Naive thymus-derived CD8-positive, alpha-beta T cell (primary cell): ENCODE measurements around the gene TAF3. TPM values are rescaled to one million over a fixed set of nuclear protein-coding genes. Genes with fewer than 3 reads are reported as not detected.

Experiments used
- ATAC-seq, 2 donors: fragments of 150-1000 bp; cut with Tn5 transposase in 1 of 2; sonication (Bioruptor Pico), chemical (Tn5 transposase) in 1 of 2; 1 replicate in 1 of 2; 2 replicates in 1 of 2; pipeline ENCODE4 v1.10.0; 2021; ENCODE audit warnings: mild to moderate bottlenecking in 2 of 2, moderate library complexity in 2 of 2
- POLR2A ChIA-PET: fragments of 350-600 bp; sonication (Branson Sonifier 250); formaldehyde crosslinking; loops from one replicate; lab custom pipeline; 2021; ENCODE audit warnings: antibody characterized with exemption; lab: Charles Lee
- DNase-seq, 10 donors: peaks; one replicate each; pipeline versions ENCODE4 v3.0.0 to v3.0.0-alpha.2; 2020 to 2022
- H3K27ac Mint-ChIP-seq, 10 donors: one replicate each; pipeline ENCODE4 v1.8.0; 2020 to 2022; ENCODE audit warnings: mild to moderate bottlenecking in 10 of 10, mixed read lengths in 10 of 10, moderate library complexity in 4 of 10, inconsistent platforms in 1 of 10
- H3K27me3 Mint-ChIP-seq, 5 donors: one replicate each; pipeline ENCODE4 v1.8.0; 2021 to 2022; ENCODE audit warnings: mixed read lengths in 5 of 5
- H3K36me3 Mint-ChIP-seq, 3 donors: one replicate each; pipeline ENCODE4 v1.8.0; 2020 to 2022; ENCODE audit warnings: mixed read lengths in 3 of 3, mild to moderate bottlenecking in 2 of 3, inconsistent platforms in 1 of 3
- H3K4me1 Mint-ChIP-seq, 4 donors: one replicate each; pipeline ENCODE4 v1.8.0; 2021 to 2022; ENCODE audit warnings: mixed read lengths in 4 of 4
- H3K4me3 Mint-ChIP-seq, 10 donors: one replicate each; pipeline ENCODE4 v1.8.0; 2020 to 2022; ENCODE audit warnings: mild to moderate bottlenecking in 10 of 10, mixed read lengths in 10 of 10, moderate library complexity in 6 of 10, inconsistent platforms in 1 of 10
- H3K9me3 Mint-ChIP-seq, 9 donors: one replicate each; pipeline ENCODE4 v1.8.0; 2020 to 2022; ENCODE audit warnings: mixed read lengths in 9 of 9, mild to moderate bottlenecking in 3 of 9, inconsistent platforms in 1 of 9, moderate library complexity in 1 of 9
- polyA plus RNA-seq, 3 donors: library from polyadenylated mRNA; unstranded; fragments of 300-500 nt; fragmentation: Illumina TruSeq; gene quantifications; one replicate each; pipeline ENCODE4 v1.2.3, GENCODE V29; 2021
- total RNA-seq, 8 experiments: library from RNA in 2 of 8; stranded (reverse) in 2 of 8; gene quantifications; one replicate each; pipeline ENCODE4 v1.2.3 and lab custom pipeline; 2021 to 2026

The TAF3 gene
- total and polyA plus RNA-seq, 5 experiments from 2014 or later: 6.8 to 24.6 (median 16.4) TPM

DNA sequence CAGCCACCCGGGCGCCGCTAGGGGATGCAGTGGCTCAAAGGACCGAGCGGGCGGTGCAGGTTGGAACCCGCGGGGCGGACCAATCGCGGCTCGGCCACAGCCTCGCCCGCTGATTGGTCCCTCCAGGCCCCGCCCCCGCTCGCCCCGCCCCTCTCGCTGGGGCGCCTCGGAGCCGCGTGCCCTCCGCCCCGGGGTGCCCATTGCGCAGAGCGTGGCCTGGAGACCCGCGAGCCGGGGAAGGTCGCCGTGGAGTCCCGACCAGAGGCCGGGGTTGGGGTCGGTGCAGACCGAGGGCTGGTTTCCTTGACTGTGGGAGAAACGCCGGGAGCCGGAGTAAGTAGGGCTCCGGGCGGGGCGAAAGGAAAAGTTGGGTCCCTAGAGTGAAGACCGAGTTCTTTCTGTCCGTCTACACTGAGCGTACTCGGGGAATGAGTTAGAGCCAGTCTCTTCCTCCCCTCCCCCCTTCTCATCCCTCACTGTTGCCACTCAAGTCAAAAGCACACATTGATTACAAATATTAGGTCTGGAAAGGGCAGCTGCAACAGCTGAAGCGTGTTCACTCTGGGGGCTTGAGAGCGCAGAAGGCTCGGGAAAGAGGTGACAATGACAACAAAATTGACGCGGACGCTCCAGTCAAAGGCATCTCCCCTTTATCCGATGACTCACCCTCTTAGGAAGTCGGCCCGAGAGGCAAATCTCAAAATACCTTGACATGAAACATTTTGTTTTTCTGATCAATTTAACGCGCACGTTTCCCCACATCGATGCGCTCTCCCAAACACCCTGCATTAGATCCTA is 235.3 kb downstream of the TAF3 start:
- Mint-ChIP-seq H3K9me3 (peaks cover 0 to 4% (median 0%) of the 10 kb centered on the region in 9 donors), H3K27ac (peak overlapping the region; percentile 90 to 99 (median 96)), H3K4me3 (peak overlapping the region; percentile 89 to 99 (median 96)), H3K4me1 (peaks cover 19 to 70% (median 49%) of the 10 kb centered on the region in 4 donors), H3K27me3 (peaks cover 10 to 26% (median 20%) of the 10 kb centered on the region in 5 donors), H3K36me3 (peaks cover 0 to 15% (median 0%) of the 10 kb centered on the region in 3 donors)
- DNase-seq: peak; percentile 80 to 93 (median 89)
- POLR2A ChIA-PET: interaction anchor here (0.5 to 1.7 kb wide), 13 partner anchors 11 to 391 kb away, joined by 3 to 8 read pairs (median 4); no protein-coding TSS in a partner anchor
- peak; percentile 55 to 59 for ATAC-seq

DNA sequence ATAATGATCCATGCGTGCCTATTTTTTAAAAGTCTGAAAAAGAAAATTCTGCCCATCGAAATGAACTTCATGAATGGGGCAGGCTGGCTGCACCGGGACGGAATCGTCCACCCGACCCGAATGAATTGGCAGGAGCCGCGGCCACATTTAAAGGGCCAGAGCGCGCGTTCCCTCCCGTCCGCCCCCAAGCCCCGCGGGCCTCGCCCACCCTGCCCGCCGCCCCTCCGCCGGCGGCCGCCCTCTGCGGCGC is 235.9 kb downstream of the TAF3 start:
- Mint-ChIP-seq H3K36me3 (peaks cover 0 to 19% (median 2%) of the 10 kb centered on the region in 3 donors), H3K9me3 (peaks cover 0 to 4% (median 0%) of the 10 kb centered on the region in 9 donors), H3K27ac (peak overlapping the region; percentile 90 to 99 (median 96)), H3K4me3 (peak overlapping the region; percentile 89 to 99 (median 96)), H3K4me1 (peaks cover 23 to 70% (median 49%) of the 10 kb centered on the region in 4 donors), H3K27me3 (peaks cover 8 to 21% (median 17%) of the 10 kb centered on the region in 5 donors)
- POLR2A ChIA-PET: interaction anchor here (0.6 to 1.7 kb wide), 10 partner anchors 12 to 390 kb away, joined by 3 to 8 read pairs (median 4); no protein-coding TSS in a partner anchor
- DNase-seq (peak in 1 of 10 donors; percentile 61), ATAC-seq (peak; percentile 0 to 1)

GRCh38 chr10:8054494-8055407 is 236.4 kb downstream of the TAF3 start, which contains the start of gene GATA3:
TSS of gene GATA3 (plus strand) at chr10:8054688. CDS start at chr10:8055656, 968 bp downstream.
- DNase-seq (peak; percentile 66 to 89 (median 76)), ATAC-seq (peak; percentile 49 to 65)
- Mint-ChIP-seq H3K9me3 (peaks cover 0 to 4% (median 0%) of the 10 kb centered on the region in 9 donors), H3K36me3 (peaks cover 0 to 20% (median 2%) of the 10 kb centered on the region in 3 donors), H3K4me1 (peaks cover 29 to 73% (median 53%) of the 10 kb centered on the region in 4 donors), H3K27ac (peak within 1 kb of the TSS; percentile 95 to 99 (median 97)), H3K4me3 (peak within 1 kb of the TSS; percentile 93 to 100 (median 98)), H3K27me3 (peaks cover 8 to 18% (median 17%) of the 10 kb centered on the region in 5 donors)
- POLR2A ChIA-PET: interaction anchor here (0.6 to 2.1 kb wide), 11 partner anchors 12 to 390 kb away, joined by 3 to 8 read pairs (median 4); no protein-coding TSS in a partner anchor

DNA sequence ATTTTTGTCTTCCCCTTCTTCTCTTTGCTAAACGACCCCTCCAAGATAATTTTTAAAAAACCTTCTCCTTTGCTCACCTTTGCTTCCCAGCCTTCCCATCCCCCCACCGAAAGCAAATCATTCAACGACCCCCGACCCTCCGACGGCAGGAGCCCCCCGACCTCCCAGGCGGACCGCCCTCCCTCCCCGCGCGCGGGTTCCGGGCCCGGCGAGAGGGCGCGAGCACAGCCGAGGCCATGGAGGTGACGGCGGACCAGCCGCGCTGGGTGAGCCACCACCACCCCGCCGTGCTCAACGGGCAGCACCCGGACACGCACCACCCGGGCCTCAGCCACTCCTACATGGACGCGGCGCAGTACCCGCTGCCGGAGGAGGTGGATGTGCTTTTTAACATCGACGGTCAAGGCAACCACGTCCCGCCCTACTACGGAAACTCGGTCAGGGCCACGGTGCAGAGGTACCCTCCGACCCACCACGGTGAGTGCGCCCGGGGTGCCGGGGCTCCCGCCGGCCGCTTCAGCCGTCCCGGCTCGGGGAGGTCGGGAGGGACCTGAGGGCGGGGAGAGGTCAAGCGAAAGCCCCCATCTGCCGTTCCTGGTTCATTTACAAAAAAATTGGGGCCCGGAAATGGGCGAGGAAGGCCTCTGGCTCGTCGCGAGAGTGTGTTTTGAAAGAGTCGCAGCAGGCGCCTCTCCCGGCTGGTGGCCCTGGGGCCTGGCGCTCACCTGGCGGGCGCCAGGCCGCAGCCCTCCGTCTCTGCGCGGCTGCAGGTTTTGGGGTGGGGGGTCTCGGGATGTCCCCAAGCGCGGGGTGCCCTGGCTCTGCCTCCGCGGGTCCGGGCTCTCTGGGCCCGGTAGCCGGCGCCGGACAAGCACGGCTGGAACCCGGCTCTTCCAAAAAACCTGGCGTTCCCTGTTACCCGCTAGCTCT is 237.4 kb downstream of the TAF3 start:
- H3K27me3 Mint-ChIP-seq: peaks cover 8 to 18% (median 16%) of the 10 kb centered on the region in 5 donors
- peak in 1 of 2 donors; percentile 16 for ATAC-seq
- peak overlapping the region; percentile 91 to 99 (median 97) for H3K27ac Mint-ChIP-seq
- H3K4me3 Mint-ChIP-seq: peak overlapping the region; percentile 87 to 100 (median 94)
- peaks cover 35 to 74% (median 59%) of the 10 kb centered on the region in 4 donors for H3K4me1 Mint-ChIP-seq
- H3K36me3 Mint-ChIP-seq: peaks cover 0 to 20% (median 2%) of the 10 kb centered on the region in 3 donors
- POLR2A ChIA-PET: interaction anchor here (1.0 to 2.1 kb wide), 6 partner anchors 9 to 310 kb away, joined by 3 to 4 read pairs (median 4); partner anchors contain the start of genes ATP5F1C, KIN and TAF3
- peaks cover 0 to 4% (median 0%) of the 10 kb centered on the region in 9 donors for H3K9me3 Mint-ChIP-seq
- DNase-seq: peak in 5 of 10 donors; percentile 35 to 63 (median 54)

DNA sequence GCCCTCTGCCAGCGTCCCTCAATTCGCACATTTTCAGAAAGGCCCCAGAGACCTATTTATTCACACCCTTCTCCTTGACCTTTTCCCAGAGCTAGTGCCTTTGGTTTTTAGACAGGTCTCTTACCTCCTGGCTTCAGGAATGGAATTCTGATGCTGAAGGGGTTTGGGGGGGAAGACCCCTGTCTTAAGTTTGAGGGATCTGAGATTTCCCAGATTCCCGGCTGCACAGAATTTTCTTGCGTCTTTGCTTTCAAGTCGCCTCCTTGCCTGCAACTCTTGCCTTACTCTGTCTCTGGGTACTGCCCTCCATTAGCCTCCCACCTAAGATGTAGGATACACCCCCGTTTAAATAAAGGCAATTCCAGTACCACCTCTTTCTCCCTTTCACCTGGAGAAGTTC is 238.1 kb downstream of the TAF3 start:
- Mint-ChIP-seq H3K27me3 (peaks cover 8 to 18% (median 16%) of the 10 kb centered on the region in 5 donors), H3K4me3 (peak overlapping the region; percentile 87 to 100 (median 94)), H3K36me3 (peaks cover 0 to 22% (median 2%) of the 10 kb centered on the region in 3 donors), H3K9me3 (peaks cover 0 to 4% (median 0%) of the 10 kb centered on the region in 9 donors), H3K27ac (peak overlapping the region; percentile 87 to 99 (median 98)), H3K4me1 (peaks cover 41 to 80% (median 66%) of the 10 kb centered on the region in 4 donors)
- POLR2A ChIA-PET: interaction anchor here (0.5 to 2.1 kb wide), 9 partner anchors 9 to 385 kb away, joined by 3 to 9 read pairs (median 4); partner anchors contain the start of genes ATP5F1C, KIN and TAF3
- DNase-seq (peak in 1 of 10 donors; percentile 31), ATAC-seq (no peak)

- ATAC-seq (peak; percentile 13 to 19), DNase-seq (peak in 5 of 10 donors; percentile 48 to 64 (median 60))
- POLR2A ChIA-PET: interaction anchor here (0.5 to 2.1 kb wide), 9 partner anchors 8 to 384 kb away, joined by 3 to 9 read pairs (median 4); partner anchors contain the start of genes ATP5F1C, KIN and TAF3
- Mint-ChIP-seq H3K4me1 (peaks cover 42 to 84% (median 71%) of the 10 kb centered on the region in 4 donors), H3K36me3 (peaks cover 0 to 22% (median 2%) of the 10 kb centered on the region in 3 donors), H3K4me3 (peak overlapping the region; percentile 87 to 100 (median 94)), H3K9me3 (peaks cover 0 to 4% (median 0%) of the 10 kb centered on the region in 9 donors), H3K27ac (peak overlapping the region; percentile 87 to 99 (median 98)), H3K27me3 (peaks cover 8 to 16% (median 15%) of the 10 kb centered on the region in 5 donors)
These were observed 238.6 kb downstream of the TAF3 start for GRCh38 chr10:8056871-8057331.

DNA sequence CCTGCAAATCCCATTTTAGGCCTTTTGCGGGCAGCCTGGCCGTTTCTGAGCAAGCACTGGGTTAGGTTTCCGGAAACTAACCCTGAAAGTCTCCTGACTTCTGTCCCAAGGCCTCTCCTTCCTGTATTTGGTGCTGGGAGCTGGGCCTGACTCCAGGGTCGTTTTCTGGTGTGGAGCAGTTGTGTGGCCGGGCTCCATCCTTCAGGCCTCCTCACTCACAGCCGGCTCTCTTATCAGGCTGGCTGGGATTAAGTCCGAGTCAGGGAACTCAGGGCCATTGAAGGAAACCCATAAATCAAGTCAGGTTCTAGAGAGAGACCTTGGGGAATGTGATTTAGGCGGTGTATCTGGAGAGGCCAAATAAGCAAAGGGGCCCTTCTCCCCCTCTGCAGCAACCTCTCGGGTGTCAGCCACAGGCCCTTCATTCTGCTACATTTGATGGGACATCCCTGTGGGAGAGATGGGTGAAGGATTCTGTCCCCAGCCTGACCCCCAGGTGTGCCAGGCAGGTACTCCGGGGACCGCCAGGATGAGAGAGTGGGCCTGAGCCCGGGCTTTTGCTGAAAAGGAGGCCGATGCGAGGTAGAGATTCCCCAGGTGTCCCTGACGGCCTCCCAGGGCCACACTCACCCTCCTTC is 239.4 kb downstream of the TAF3 start:
- peaks cover 0 to 24% (median 2%) of the 10 kb centered on the region in 3 donors for H3K36me3 Mint-ChIP-seq

DNA sequence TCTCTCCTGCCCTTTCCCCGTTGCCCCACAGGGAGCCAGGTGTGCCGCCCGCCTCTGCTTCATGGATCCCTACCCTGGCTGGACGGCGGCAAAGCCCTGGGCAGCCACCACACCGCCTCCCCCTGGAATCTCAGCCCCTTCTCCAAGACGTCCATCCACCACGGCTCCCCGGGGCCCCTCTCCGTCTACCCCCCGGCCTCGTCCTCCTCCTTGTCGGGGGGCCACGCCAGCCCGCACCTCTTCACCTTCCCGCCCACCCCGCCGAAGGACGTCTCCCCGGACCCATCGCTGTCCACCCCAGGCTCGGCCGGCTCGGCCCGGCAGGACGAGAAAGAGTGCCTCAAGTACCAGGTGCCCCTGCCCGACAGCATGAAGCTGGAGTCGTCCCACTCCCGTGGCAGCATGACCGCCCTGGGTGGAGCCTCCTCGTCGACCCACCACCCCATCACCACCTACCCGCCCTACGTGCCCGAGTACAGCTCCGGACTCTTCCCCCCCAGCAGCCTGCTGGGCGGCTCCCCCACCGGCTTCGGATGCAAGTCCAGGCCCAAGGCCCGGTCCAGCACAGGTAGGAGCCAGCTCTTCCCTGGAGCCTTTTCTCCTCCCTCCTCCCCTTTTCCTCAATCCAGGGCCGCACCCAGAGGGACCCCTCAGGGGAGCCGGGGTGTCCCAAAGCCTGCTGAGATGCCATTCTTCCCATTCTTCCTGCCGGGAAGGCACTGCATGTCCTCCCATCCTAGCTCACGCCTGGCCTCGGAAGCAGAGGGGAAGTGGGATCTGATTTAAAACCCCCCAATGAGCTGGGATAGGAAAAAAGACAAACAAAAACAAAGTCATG is 240.2 kb downstream of the TAF3 start:
- Mint-ChIP-seq H3K36me3 (peaks cover 0 to 32% (median 4%) of the 10 kb centered on the region in 3 donors), H3K27me3 (peaks cover 0 to 3% (median under 1%) of the 10 kb centered on the region in 5 donors), H3K4me1 (peaks cover 41 to 84% (median 74%) of the 10 kb centered on the region in 4 donors), H3K27ac (peak overlapping the region; percentile 93 to 99 (median 98)), H3K4me3 (peak overlapping the region; percentile 87 to 100 (median 94)), H3K9me3 (peaks cover 0 to 2% (median 0%) of the 10 kb centered on the region in 9 donors)
- no peak for ATAC-seq
- POLR2A ChIA-PET: interaction anchor here (0.6 to 4.1 kb wide), 5 partner anchors 9 to 439 kb away, joined by 3 to 20 read pairs (median 9); no protein-coding TSS in a partner anchor
- DNase-seq: no peak

More for the DNA sequence above, 239.4 kb downstream of the TAF3 start:
- Mint-ChIP-seq H3K4me3 (peak overlapping the region; percentile 87 to 100 (median 94)), H3K4me1 (peaks cover 40 to 84% (median 72%) of the 10 kb centered on the region in 4 donors), H3K9me3 (peaks cover 0 to 2% (median 0%) of the 10 kb centered on the region in 9 donors), H3K27me3 (peaks cover 4 to 8% (median 7%) of the 10 kb centered on the region in 5 donors), H3K27ac (peak overlapping the region; percentile 87 to 99 (median 98))
- ATAC-seq (no peak), DNase-seq (no peak)
- POLR2A ChIA-PET: interaction anchor here (1.3 to 4.1 kb wide), 3 partner anchors 8 to 275 kb away, joined by 6 to 20 read pairs (median 9); no protein-coding TSS in a partner anchor
